A549 (cell line): Measurements from ENCODE around the gene PAFAH2. TPM values are rescaled to one million over a fixed set of nuclear protein-coding genes. Genes with fewer than 3 reads are reported as not detected.

ENCODE experiments used
- ATAC-seq, 2 experiments: fragments of 200-7000 bp in 1 of 2; fragments of >200 bp in 1 of 2; cut with Nextera tagmentation in 1 of 2; cut with Tn5 transposase in 1 of 2; 3 replicates each; pipeline versions ENCODE4 v1.8.0 to v1.9.1; 2018 to 2020; ENCODE audit warnings: mild to moderate bottlenecking in 1 of 2, moderate library complexity in 1 of 2
- CTCF ChIA-PET: fragments of 300-600 bp; sonication (Branson Sonifier 250); formaldehyde crosslinking; extraction: SDS; loops from one replicate; lab custom pipeline; 2021; ENCODE audit warnings: antibody characterized with exemption, inconsistent platforms; lab: Yijun Ruan, JAX
- POLR2A ChIA-PET: fragments of 350-600 bp; formaldehyde crosslinking; extraction: SDS; loops from one replicate; lab custom pipeline; 2021; ENCODE audit warnings: antibody characterized with exemption, inconsistent platforms; lab: Yijun Ruan, JAX
- DNase-seq, 2 experiments: peaks; one replicate each; pipeline versions ENCODE4 v3.0.0 to v3.0.0-alpha.2; 2011 to 2016; ENCODE audit warnings: low read depth in 1 of 2, low spot score in 1 of 2
- FAIRE-seq: peaks from 2 replicates; lab custom pipeline; 2011; peaks lifted over from hg19 to GRCh38; lab: Jason Lieb, UNC
- H3K27ac ChIP-seq, 2 experiments: fragments of >200 bp; sonication (Bioruptor Twin); formaldehyde crosslinking; 3 replicates each; pipeline ENCODE4 v1.5.1; 2016 to 2017
- H3K4me1 ChIP-seq: fragments of >200 bp; sonication (Bioruptor Twin); formaldehyde crosslinking; 3 replicates; pipeline ENCODE4 v1.6.1; 2016
- H3K4me2 ChIP-seq: fragments of >200 bp; sonication (Bioruptor Twin); formaldehyde crosslinking; 3 replicates; pipeline ENCODE4 v1.6.1; 2016
- H3K4me3 ChIP-seq: fragments of >200 bp; sonication (Bioruptor Twin); formaldehyde crosslinking; 3 replicates; pipeline ENCODE4 v1.5.1; 2016
- H3K9me3 ChIP-seq: fragments of >200 bp; sonication (Bioruptor Twin); formaldehyde crosslinking; 3 replicates; pipeline ENCODE4 v1.6.1; 2016
- CBX8 ChIP-seq: fragments of 200-600 bp; sonication (generic); IDR thresholded peaks from 2 replicates; pipeline ENCODE4 v1.6.1; 2016
- CEBPB ChIP-seq, 2 experiments: fragments of >200 bp in 1 of 2; sonication (Bioruptor Twin) in 1 of 2; formaldehyde crosslinking in 1 of 2; IDR thresholded peaks; 2 replicates each; pipeline ENCODE4 v1.6.1; 2012 to 2016
- EHF ChIP-seq: fragments of 250-450 bp; sonication (Bioruptor Pico); IDR thresholded peaks from 2 replicates; pipeline ENCODE4 v1.5.0; 2020; ENCODE audit warnings: mild to moderate bottlenecking
- FOSL2 ChIP-seq, 2 experiments: fragments of 450-650 bp in 1 of 2; fragments of >200 bp in 1 of 2; sonication (Bioruptor Twin) in 1 of 2; formaldehyde crosslinking; IDR thresholded peaks; 2 replicates each; pipeline versions ENCODE4 v1.5.0 to v1.6.1; 2016 to 2020; ENCODE audit warnings: mild to moderate bottlenecking in 1 of 2, moderate library complexity in 1 of 2
- FOXS1 ChIP-seq: fragments of 250-450 bp; sonication (Bioruptor Pico); IDR thresholded peaks from 2 replicates; pipeline ENCODE4 v1.5.0; 2020; ENCODE audit warnings: mild to moderate bottlenecking, moderate library complexity
- NFE2L2 ChIP-seq: fragments of 150-350 bp; conservative IDR thresholded peaks from 2 replicates; pipeline ENCODE4 v1.6.1; 2014; ENCODE audit warnings: low read length
- RAD21 ChIP-seq, 2 experiments: fragments of >200 bp in 1 of 2; sonication (Bioruptor Twin) in 1 of 2; formaldehyde crosslinking in 1 of 2; IDR thresholded peaks in 1 of 2; conservative IDR thresholded peaks in 1 of 2; 2 replicates in 1 of 2; 3 replicates in 1 of 2; pipeline ENCODE4 v1.6.1; 2012 to 2018; ENCODE audit warnings: inconsistent platforms in 1 of 2
- RARB ChIP-seq: fragments of 250-450 bp; sonication (Bioruptor Pico); IDR thresholded peaks from 2 replicates; pipeline ENCODE4 v1.8.0; 2021; ENCODE audit warnings: mild to moderate bottlenecking, moderate library complexity
- RCOR1 ChIP-seq: fragments of 150-350 bp; IDR thresholded peaks from 2 replicates; pipeline ENCODE4 v1.6.1; 2014; ENCODE audit warnings: antibody characterized with exemption, low read length, low read depth
- TP53 ChIP-seq: fragments of 250-450 bp; sonication (Bioruptor Pico); IDR thresholded peaks from 2 replicates; pipeline ENCODE4 v1.5.0; 2021; ENCODE audit warnings: mild to moderate bottlenecking, moderate library complexity
- whole genome bisulfite sequencing: methylation state at CpG from one replicate; pipeline ENCODE4 v1.1.6; 2017; ENCODE audit errors: missing lambda C conversion rate; 5-methylcytosine and 5-hydroxymethylcytosine counted together
- polyA plus RNA-seq, 4 experiments: library from polyadenylated mRNA; depleted of rRNA in 3 of 4; stranded (reverse); fragments of >200 nt; fragmentation: RNase III in 1 of 4; extraction: RNeasy Plus Mini Kit Qiagen cat#74134 plus additional on column Dnase treatment in 1 of 4; gene quantifications; 2 replicates in 3 of 4; 3 replicates in 1 of 4; pipeline ENCODE4 v1.2.3, GENCODE V29; 2011 to 2017
- TF ChIP-seq, protein P1 (sequence below): fragments of >200 bp; sonication (Bioruptor Twin); formaldehyde crosslinking; IDR thresholded peaks from 3 replicates; pipeline ENCODE4 v1.6.1; 2016
- TF ChIP-seq, protein P2 (sequence below): fragments of 250-450 bp; sonication (Bioruptor Pico); IDR thresholded peaks from 2 replicates; pipeline ENCODE4 v1.5.0; 2020; ENCODE audit warnings: low read depth, mild to moderate bottlenecking, moderate library complexity

Gene PAFAH2
- polyA plus RNA-seq, 2 of the 4 experiments (the other 2 are of a cell fraction): 6.3 to 13.7 TPM

DNA sequence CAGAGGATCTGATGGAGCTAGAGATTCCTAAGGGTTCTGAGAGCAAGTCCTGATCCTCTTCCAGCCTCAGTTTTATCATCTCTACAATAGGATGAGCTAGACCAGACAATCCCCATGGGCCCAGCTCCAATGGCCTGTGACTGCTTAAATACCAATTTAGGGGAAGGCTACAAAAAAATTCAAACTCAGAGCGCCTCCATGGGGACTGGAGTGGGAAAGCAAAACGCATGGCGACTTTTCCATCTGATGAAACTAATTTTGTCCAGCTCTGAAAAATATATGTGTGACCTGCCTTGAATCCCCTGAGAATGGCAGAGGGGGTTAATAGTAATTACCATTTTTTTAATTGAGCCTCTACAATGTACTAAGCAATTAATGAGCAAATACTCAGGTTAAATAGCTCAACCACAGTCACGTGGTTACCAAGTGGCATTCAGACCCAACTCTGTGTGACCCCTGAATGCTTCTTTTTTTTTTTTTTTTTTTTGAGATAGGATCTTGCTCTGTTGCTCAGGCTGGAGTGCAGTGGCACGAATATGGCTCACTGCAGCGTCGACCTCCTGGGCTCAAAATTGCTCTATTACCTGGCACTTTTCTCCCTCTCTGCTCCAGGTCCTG is 32.1 kb upstream of the PAFAH2 start:
- Histone ChIP-seq H3K4me2 (no peak overlapping the region), H3K9me3 (no peaks in the 10 kb centered on the region), H3K4me3 (no peak overlapping the region), H3K4me1 (peaks cover 3% of the 10 kb centered on the region; the same call in 1 of the 3 replicates), H3K27ac (no peak overlapping the region)
- ATAC-seq (no peak), DNase-seq (no peak), FAIRE-seq (no peak)
- ChIA-PET CTCF (interaction anchor here (1.1 to 1.8 kb wide), 4 partner anchors 25 to 140 kb away, joined by 3 to 5 read pairs (median 4); partner anchors contain the start of gene ZNF593), POLR2A (no interaction called here)
- TF ChIP-seq RCOR1: no peak
- TF ChIP-seq RAD21 (conservative IDR thresholded peaks at IDR 0.05 in 1 of 2, IDR thresholded peaks at IDR 0.05 in 1 of 2): 0 out of 5 replicates have a peak, but pooled peaks of 1 of the 2 experiments have one; percentile 16
- WGBS: 54% methylated on average over 7 of the region's 7 CpGs

DNA sequence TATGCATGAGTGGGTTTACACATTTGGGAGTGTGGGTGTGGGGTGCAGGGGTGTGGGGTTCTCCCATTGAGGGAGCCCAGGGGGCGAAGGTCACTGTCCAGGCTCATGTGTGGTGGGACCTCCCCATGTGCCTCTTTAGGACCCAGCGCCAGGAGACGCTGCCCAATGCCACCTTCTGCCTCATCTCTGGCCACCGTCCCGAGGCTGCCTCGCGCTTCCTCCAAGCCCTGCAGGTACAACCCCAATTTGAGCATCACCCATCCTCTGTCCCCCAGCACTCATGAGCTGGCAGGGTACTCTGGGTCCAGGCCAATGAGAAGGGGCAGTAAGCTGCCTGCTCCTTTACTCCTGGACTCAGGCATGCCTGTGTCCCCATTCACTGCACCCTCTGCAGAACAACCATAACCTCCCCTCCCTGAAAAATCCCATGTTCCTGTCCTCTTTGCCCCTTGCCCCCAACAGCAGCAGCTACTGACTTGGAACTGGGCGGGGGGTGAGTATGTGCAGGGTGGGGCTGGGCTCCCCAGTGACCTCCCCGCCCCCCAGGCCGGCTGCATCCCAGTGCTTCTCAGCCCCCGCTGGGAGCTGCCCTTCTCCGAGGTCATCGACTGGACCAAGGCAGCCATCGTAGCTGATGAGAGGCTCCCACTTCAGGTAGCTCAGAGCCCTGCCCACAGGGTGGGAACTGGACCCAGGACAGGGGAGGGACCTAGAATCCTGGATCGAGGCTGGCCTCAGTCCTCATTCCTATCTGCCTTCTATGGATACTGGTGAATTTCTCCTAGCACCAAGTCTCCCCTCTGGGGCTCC is 31.4 kb upstream of the PAFAH2 start:
- no peak for TF ChIP-seq FOXS1 (CRISPR knock-in tag)
- TF ChIP-seq CBX8: no peak
- no peak for TF ChIP-seq TP53
- TF ChIP-seq, protein P1, sequence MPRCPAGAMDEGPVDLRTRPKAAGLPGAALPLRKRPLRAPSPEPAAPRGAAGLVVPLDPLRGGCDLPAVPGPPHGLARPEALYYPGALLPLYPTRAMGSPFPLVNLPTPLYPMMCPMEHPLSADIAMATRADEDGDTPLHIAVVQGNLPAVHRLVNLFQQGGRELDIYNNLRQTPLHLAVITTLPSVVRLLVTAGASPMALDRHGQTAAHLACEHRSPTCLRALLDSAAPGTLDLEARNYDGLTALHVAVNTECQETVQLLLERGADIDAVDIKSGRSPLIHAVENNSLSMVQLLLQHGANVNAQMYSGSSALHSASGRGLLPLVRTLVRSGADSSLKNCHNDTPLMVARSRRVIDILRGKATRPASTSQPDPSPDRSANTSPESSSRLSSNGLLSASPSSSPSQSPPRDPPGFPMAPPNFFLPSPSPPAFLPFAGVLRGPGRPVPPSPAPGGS: no peak
- TF ChIP-seq EHF (CRISPR knock-in tag): no peak
- no peak for TF ChIP-seq RAD21 (conservative IDR thresholded peaks at IDR 0.05 in 1 of 2, IDR thresholded peaks at IDR 0.05 in 1 of 2)
- TF ChIP-seq CEBPB (IDR thresholded peaks at IDR 0.05): no peak
- no peak for TF ChIP-seq FOSL2 (IDR thresholded peaks at IDR 0.05)
- no peak for TF ChIP-seq FOSL2 (CRISPR knock-in tag; IDR thresholded peaks at IDR 0.05)
- no peak for TF ChIP-seq RARB (CRISPR knock-in tag)
- TF ChIP-seq, protein P2, sequence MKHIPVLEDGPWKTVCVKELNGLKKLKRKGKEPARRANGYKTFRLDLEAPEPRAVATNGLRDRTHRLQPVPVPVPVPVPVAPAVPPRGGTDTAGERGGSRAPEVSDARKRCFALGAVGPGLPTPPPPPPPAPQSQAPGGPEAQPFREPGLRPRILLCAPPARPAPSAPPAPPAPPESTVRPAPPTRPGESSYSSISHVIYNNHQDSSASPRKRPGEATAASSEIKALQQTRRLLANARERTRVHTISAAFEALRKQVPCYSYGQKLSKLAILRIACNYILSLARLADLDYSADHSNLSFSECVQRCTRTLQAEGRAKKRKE: no peak
- Histone ChIP-seq H3K9me3 (no peaks in the 10 kb centered on the region), H3K4me3 (no peak overlapping the region), H3K27ac (no peak overlapping the region), H3K4me2 (no peak overlapping the region), H3K4me1 (no peaks in the 10 kb centered on the region)
- ChIA-PET CTCF (interaction anchor here (1.1 to 1.2 kb wide), 3 partner anchors 25 to 140 kb away, joined by 3 to 4 read pairs (median 4); partner anchors contain the start of gene ZNF593), POLR2A (no interaction called here)
- DNase-seq (no peak), ATAC-seq (peak in 1 of 2 experiments; percentile 15; a peak in 2 of 6 replicates), FAIRE-seq (no peak)
- WGBS: 88% methylated on average over 6 of the region's 15 CpGs

DNA sequence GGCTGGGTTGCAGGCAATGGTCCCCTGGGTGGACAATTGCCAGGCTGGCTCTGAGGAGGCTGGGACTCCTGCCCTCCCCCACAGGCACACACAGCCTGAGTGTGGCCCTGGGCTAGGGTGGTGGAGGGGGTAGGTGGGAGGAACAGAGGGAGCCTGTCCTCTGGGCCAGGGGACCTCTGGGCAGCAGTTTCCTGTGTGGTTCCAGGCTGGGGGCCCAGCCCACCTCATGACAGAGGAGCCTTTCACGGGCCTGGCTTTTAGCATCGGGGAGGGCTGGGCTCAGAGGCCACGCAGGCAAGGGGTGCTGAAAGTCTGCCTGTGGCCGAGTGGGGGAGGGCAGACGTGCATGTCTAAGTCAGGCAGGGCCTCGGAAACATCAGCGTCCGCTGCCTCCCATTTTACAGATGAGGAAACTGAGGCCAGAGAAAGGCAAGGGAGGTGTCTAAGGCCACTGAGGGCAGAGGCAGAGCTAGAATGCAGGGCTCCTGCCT is 30.7 kb upstream of the PAFAH2 start:
- Histone ChIP-seq H3K4me1 (no peaks in the 10 kb centered on the region), H3K27ac (no peak overlapping the region), H3K4me2 (no peak overlapping the region), H3K9me3 (no peaks in the 10 kb centered on the region), H3K4me3 (no peak overlapping the region)
- DNase-seq (no peak), ATAC-seq (no peak), FAIRE-seq (no peak)
- no peak for TF ChIP-seq NFE2L2
- no peak for TF ChIP-seq CBX8
- no peak for TF ChIP-seq FOSL2 (IDR thresholded peaks at IDR 0.05)
- no peak for TF ChIP-seq FOSL2 (CRISPR knock-in tag; IDR thresholded peaks at IDR 0.05)
- WGBS: 86% methylated on average over 5 of the region's 8 CpGs
- CTCF ChIA-PET: no interaction called here
- POLR2A ChIA-PET: no interaction called here
